Measurements from ENCODE around the gene RNU1-4.
"Not testable (repeated sequence)": the region's sequence is repeated elsewhere in the genome, so short reads cannot be mapped to it uniquely, and the experiment has no call there.

RNU1-4 gene

GRCh38 chr1:16704076-16704475 lies 36.2 kb upstream of the RNU1-4 start:
- DNase-seq (ENCODE audit: low spot score in 2 of 2); H3K27ac Mint-ChIP-seq; H3K36me3 Mint-ChIP-seq; H3K9me3 Mint-ChIP-seq; H3K4me3 Mint-ChIP-seq; ATAC-seq; H3K4me1 Mint-ChIP-seq: not testable (repeated sequence)

GRCh38 chr1:16704502-16705100 lies 35.7 kb upstream of the RNU1-4 start:
- not testable (repeated sequence) for H3K4me1 Mint-ChIP-seq; H3K36me3 Mint-ChIP-seq; H3K9me3 Mint-ChIP-seq; ATAC-seq; H3K27ac Mint-ChIP-seq; DNase-seq (ENCODE audit: low spot score in 2 of 2); H3K4me3 Mint-ChIP-seq

- peak in 1 of 2 donors; percentile 1 for DNase-seq (ENCODE audit: low spot score in 2 of 2)
- H3K36me3 Mint-ChIP-seq, ATAC-seq, H3K4me1 Mint-ChIP-seq, H3K9me3 Mint-ChIP-seq, H3K27ac Mint-ChIP-seq, H3K4me3 Mint-ChIP-seq: not testable (repeated sequence)
Observed at GRCh38 chr1:16706302-16706701, 34.0 kb upstream of the RNU1-4 start.

GRCh38 chr1:16707130-16708093 lies 32.9 kb upstream of the RNU1-4 start:
- not testable (repeated sequence) for H3K4me1 Mint-ChIP-seq, H3K4me3 Mint-ChIP-seq, H3K27ac Mint-ChIP-seq, H3K36me3 Mint-ChIP-seq, H3K9me3 Mint-ChIP-seq
- DNase-seq (ENCODE audit: low spot score in 2 of 2) (peak in 1 of 2 donors; percentile 2), ATAC-seq (peak; percentile 27)

GRCh38 chr1:16708704-16709103 lies 31.6 kb upstream of the RNU1-4 start:
- H3K4me1 Mint-ChIP-seq; H3K36me3 Mint-ChIP-seq; H3K27ac Mint-ChIP-seq; H3K9me3 Mint-ChIP-seq; H3K4me3 Mint-ChIP-seq; ATAC-seq; DNase-seq (ENCODE audit: low spot score in 2 of 2): not testable (repeated sequence)

DNA sequence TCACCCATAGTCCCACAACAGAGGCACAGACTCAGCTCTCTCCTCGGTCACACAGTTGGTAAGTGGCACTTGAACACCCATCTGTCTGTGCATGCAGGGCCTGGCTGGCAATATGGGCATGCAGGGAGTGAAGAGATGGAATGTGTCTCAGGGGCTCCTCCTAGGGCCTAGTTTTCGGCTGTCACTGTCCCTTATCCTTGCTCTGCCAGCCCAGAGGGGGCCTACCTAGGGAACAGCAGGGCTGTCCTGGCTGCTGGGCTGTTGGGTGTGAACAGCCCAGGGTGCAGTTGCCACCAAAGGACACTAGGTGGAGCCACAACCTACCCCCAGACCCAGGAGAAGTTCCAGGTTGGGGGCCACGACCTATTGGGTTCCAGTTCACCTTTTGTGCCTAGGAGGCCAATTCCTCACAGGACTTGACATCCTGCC lies 30.6 kb upstream of the RNU1-4 start:
- H3K27ac Mint-ChIP-seq, H3K4me1 Mint-ChIP-seq, H3K9me3 Mint-ChIP-seq, H3K36me3 Mint-ChIP-seq, H3K4me3 Mint-ChIP-seq: not testable (repeated sequence)
- ATAC-seq (peak; percentile 75), DNase-seq (ENCODE audit: low spot score in 2 of 2) (peak; percentile 54 to 77)

DNA sequence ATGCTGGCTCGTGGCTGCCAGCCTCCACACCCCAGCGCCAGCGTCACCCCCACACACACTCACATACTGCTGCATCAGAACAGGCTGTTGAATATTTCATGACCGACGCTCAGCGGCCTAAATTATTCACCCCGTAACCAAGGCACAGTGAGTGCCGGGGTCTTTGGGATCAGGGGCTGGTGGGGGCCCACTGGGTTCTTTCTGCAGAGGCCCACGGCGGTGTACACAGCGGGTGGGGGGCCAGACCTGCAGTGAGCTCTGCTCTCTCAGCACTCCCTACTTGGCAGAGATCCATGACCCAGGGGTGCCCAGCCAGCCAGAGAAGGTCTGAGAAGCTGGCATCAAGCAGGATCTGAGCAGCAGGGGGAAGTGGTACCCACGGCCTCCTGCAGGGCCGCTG lies 29.7 kb upstream of the RNU1-4 start:
- peak in 1 of 2 donors; percentile 4 for DNase-seq (ENCODE audit: low spot score in 2 of 2)
- H3K27ac Mint-ChIP-seq, H3K9me3 Mint-ChIP-seq, H3K4me3 Mint-ChIP-seq, H3K36me3 Mint-ChIP-seq, ATAC-seq, H3K4me1 Mint-ChIP-seq: not testable (repeated sequence)

DNA sequence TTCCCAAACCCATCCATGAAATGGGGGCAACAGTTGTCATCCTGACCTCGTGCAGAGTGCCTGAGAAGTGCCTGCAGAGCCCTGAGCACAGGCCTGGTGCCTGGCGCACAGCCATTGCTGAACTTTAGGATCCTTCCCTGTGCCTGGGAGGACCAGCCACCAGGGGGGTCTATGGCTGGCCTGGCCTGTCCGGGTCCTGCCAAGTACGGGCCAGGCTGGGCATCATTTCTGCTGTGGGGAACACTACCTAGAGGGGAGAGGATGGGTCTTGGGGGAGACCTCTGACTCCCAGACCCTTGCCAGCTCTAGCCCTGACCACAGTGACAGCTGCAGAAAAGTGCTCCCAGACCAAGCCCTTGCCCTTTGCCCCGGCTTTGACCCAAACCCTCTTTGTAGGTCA lies 28.2 kb upstream of the RNU1-4 start:
- not testable (repeated sequence) for H3K4me3 Mint-ChIP-seq, H3K36me3 Mint-ChIP-seq, ATAC-seq, H3K4me1 Mint-ChIP-seq, H3K27ac Mint-ChIP-seq, H3K9me3 Mint-ChIP-seq
- peak in 1 of 2 donors; percentile 2 for DNase-seq (ENCODE audit: low spot score in 2 of 2)

GRCh38 chr1:16712582-16712981 lies 27.7 kb upstream of the RNU1-4 start:
- H3K9me3 Mint-ChIP-seq, H3K4me1 Mint-ChIP-seq, ATAC-seq, H3K36me3 Mint-ChIP-seq, H3K4me3 Mint-ChIP-seq, H3K27ac Mint-ChIP-seq: not testable (repeated sequence)
- peak in 1 of 2 donors; percentile 2 for DNase-seq (ENCODE audit: low spot score in 2 of 2)

DNA sequence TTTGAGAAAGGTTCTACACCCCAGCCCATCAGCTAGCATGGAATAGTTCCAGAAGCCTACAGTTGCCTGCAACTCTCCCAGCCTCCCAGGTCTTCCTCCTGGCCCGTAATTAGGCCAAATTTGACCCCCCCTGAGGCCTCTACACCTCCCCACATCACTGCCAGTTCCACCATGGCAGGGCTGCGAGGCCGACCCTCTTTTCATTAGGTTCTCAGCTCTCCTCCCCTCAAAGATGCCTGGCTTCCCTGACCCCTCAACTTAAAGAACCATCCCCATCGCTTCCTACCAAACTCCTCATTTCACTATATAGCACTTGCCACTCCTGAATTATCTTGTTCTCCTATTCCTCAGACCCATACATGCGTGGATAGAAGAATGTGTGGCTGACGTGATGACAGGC lies 27.3 kb upstream of the RNU1-4 start:
- DNase-seq (ENCODE audit: low spot score in 2 of 2) = peak in 1 of 2 donors; percentile 1
- H3K27ac Mint-ChIP-seq, H3K4me3 Mint-ChIP-seq, H3K36me3 Mint-ChIP-seq, H3K4me1 Mint-ChIP-seq, ATAC-seq, H3K9me3 Mint-ChIP-seq: not testable (repeated sequence)

GRCh38 chr1:16713480-16713879 lies 26.8 kb upstream of the RNU1-4 start:
- not testable (repeated sequence) for DNase-seq (ENCODE audit: low spot score in 2 of 2); H3K4me3 Mint-ChIP-seq; H3K36me3 Mint-ChIP-seq; H3K9me3 Mint-ChIP-seq; H3K4me1 Mint-ChIP-seq; ATAC-seq; H3K27ac Mint-ChIP-seq

GRCh38 chr1:16716691-16717335 lies 23.5 kb upstream of the RNU1-4 start:
- no peak overlapping the region for H3K4me3 Mint-ChIP-seq
- H3K4me1 Mint-ChIP-seq = peaks cover 7% of the 10 kb centered on the region
- H3K9me3 Mint-ChIP-seq = no peaks in the 10 kb centered on the region
- peak; percentile 2 for ATAC-seq
- H3K27ac Mint-ChIP-seq = no peak overlapping the region
- peak in 1 of 2 donors; percentile 6 for DNase-seq (ENCODE audit: low spot score in 2 of 2)
- no peaks in the 10 kb centered on the region for H3K36me3 Mint-ChIP-seq

DNA sequence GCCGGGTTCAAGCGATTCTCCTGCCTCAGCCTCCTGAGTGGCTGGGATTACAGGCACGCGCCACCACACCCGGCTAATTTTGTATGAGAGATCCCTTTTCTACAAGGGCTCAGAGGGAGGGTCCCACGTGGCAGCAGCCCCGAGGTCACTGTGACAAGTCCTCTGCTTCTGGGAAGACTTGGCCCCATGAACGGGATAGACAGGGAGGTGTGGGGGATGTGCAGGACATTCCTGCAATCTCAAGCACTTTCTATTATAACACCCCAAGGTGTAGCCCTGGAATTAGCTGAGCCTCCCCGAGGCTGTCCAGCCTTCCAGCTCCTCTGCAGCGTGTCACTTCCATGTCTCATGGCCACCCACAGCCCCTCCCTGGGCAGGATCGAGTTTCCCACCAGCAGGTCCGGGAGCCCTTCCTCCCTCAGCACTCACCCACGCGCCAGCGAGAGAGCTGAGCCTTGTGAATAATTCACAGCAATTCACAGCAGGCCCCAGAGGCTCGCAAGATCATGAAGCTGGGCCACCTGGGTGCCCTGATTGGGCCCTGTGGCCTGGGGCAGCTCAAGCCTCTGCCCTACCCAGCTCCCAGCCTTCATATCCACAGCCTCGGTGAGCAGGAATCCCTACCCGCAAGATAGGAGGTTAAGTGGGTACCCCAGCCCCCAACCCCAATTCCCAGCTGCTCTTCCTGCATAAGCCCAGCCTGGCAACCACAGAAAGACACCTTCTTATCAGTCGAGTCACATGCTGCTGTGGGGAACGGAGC lies 22.8 kb upstream of the RNU1-4 start:
- no peak overlapping the region for H3K27ac Mint-ChIP-seq

DNA sequence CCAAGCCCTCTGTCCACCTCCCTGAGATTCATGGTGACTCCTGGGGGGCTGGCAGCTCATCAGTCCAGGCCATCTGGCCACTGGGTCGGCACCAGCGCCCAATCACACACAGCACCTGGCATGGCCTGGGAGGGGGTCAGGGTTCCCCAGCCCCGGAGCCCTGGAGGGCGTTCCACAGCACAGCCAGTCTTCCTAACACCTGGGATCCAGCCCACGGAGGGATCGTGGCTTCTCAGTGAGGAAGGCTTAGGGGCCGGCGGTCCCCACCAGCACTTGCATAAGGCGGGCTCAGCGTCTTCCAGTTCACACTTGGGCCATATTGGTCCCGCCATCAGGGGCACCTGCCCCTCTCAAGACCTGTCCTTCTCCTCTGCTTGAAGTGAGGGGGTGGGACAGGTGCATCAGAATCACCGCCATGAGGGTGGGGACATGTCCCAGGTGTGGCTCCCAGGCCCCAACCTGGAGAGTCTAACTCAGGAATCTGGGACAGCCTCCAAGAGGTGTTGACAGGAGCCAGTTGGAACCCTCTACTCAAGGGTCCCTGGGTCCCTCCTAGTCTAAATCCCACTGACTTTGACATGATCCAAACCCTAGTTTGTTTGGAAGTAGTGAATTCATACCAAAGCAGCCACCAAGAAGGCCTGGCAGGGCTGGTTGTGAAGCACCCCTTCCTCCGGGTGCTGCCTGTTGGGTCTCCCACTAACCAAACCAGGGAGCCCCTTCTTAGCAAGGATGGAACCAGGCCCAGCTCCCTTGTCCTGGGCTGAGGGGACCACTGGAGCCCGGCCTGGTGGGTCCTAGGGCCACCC lies 22.0 kb upstream of the RNU1-4 start:
- not testable (repeated sequence) for H3K36me3 Mint-ChIP-seq, H3K9me3 Mint-ChIP-seq, H3K4me1 Mint-ChIP-seq, ATAC-seq, H3K4me3 Mint-ChIP-seq, H3K27ac Mint-ChIP-seq
- peak; percentile 17 to 55 for DNase-seq (ENCODE audit: low spot score in 2 of 2)

More for the DNA sequence above, 22.8 kb upstream of the RNU1-4 start:
- no peaks in the 10 kb centered on the region for H3K9me3 Mint-ChIP-seq
- ATAC-seq (peak; percentile 3), DNase-seq (ENCODE audit: low spot score in 2 of 2) (peak; percentile 8 to 61)
- no peak overlapping the region for H3K4me3 Mint-ChIP-seq
- peaks cover 7% of the 10 kb centered on the region for H3K4me1 Mint-ChIP-seq
- H3K36me3 Mint-ChIP-seq = no peaks in the 10 kb centered on the region

Measured in stimulated activated effector memory CD8-positive, alpha-beta T cell treated with anti-CD3 and anti-CD28 coated beads, Interleukin-12 subunit alpha, Interleukin-12 subunit beta, amount 100 ng/mL, for 72 hours (primary cell).